ENCODE measurements around the gene RASGRP4.
"Not testable (repeated sequence)": the region's sequence is repeated elsewhere in the genome, so short reads cannot be mapped to it uniquely, and the experiment has no call there.

The RASGRP4 gene

GRCh38 chr19:38413416-38413815 lies 12.6 kb downstream of the RASGRP4 start:
- no peak for DNase-seq (ENCODE audit: low read depth in 1 of 2, low spot score in 1 of 2)
- H3K27ac ChIP-seq (replicated peaks): no peak overlapping the region
- TF ChIP-seq POLR2AphosphoS5 (IDR thresholded peaks at IDR 0.05; ENCODE audit: low read depth) (no peak), SPI1 (IDR thresholded peaks at IDR 0.05; ENCODE audit: borderline replicate concordance, low read depth) (no peak), GABPA (IDR thresholded peaks at IDR 0.05; ENCODE audit: low read depth) (no peak)
- TF ChIP-seq, protein P1, sequence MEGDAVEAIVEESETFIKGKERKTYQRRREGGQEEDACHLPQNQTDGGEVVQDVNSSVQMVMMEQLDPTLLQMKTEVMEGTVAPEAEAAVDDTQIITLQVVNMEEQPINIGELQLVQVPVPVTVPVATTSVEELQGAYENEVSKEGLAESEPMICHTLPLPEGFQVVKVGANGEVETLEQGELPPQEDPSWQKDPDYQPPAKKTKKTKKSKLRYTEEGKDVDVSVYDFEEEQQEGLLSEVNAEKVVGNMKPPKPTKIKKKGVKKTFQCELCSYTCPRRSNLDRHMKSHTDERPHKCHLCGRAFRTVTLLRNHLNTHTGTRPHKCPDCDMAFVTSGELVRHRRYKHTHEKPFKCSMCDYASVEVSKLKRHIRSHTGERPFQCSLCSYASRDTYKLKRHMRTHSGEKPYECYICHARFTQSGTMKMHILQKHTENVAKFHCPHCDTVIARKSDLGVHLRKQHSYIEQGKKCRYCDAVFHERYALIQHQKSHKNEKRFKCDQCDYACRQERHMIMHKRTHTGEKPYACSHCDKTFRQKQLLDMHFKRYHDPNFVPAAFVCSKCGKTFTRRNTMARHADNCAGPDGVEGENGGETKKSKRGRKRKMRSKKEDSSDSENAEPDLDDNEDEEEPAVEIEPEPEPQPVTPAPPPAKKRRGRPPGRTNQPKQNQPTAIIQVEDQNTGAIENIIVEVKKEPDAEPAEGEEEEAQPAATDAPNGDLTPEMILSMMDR (IDR thresholded peaks at IDR 0.05; ENCODE audit: insufficient read depth, low read length): no peak
- TF ChIP-seq, protein P2, sequence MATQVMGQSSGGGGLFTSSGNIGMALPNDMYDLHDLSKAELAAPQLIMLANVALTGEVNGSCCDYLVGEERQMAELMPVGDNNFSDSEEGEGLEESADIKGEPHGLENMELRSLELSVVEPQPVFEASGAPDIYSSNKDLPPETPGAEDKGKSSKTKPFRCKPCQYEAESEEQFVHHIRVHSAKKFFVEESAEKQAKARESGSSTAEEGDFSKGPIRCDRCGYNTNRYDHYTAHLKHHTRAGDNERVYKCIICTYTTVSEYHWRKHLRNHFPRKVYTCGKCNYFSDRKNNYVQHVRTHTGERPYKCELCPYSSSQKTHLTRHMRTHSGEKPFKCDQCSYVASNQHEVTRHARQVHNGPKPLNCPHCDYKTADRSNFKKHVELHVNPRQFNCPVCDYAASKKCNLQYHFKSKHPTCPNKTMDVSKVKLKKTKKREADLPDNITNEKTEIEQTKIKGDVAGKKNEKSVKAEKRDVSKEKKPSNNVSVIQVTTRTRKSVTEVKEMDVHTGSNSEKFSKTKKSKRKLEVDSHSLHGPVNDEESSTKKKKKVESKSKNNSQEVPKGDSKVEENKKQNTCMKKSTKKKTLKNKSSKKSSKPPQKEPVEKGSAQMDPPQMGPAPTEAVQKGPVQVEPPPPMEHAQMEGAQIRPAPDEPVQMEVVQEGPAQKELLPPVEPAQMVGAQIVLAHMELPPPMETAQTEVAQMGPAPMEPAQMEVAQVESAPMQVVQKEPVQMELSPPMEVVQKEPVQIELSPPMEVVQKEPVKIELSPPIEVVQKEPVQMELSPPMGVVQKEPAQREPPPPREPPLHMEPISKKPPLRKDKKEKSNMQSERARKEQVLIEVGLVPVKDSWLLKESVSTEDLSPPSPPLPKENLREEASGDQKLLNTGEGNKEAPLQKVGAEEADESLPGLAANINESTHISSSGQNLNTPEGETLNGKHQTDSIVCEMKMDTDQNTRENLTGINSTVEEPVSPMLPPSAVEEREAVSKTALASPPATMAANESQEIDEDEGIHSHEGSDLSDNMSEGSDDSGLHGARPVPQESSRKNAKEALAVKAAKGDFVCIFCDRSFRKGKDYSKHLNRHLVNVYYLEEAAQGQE (IDR thresholded peaks at IDR 0.05; ENCODE audit: insufficient replicate concordance, low read depth): no peak
- no peaks in the 10 kb centered on the region for H3K27me3 ChIP-seq (ENCODE audit: insufficient read depth, poor library complexity, severe bottlenecking)
- no peak overlapping the region for H3K4me3 ChIP-seq (replicated peaks; ENCODE audit: insufficient read depth, low read length)

DNA sequence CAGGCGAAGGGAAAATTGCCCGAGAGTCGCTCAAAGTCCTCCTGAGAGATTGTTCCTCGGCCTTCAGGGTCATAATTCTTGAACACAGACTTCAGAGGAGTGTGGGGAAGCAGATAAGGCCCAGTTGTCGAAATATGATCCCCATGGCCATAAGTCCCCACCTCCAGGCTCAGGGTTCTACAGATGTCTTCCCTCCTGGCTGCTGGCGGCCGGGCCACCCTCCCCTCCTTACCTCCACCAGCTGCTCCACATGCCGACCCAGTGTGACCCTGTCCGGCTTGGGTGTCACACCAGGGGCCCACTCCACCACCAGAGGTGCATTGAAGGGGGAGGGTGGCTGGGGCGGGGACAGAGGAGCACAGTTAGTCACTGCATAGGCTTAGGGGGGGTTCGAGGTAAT lies 13.1 kb downstream of the RASGRP4 start:
- Histone ChIP-seq H3K27me3 (ENCODE audit: insufficient read depth, poor library complexity, severe bottlenecking) (no peaks in the 10 kb centered on the region), H3K4me3 (replicated peaks; ENCODE audit: insufficient read depth, low read length) (no peak overlapping the region), H3K27ac (replicated peaks) (no peak overlapping the region)
- no peak for DNase-seq (ENCODE audit: low read depth in 1 of 2, low spot score in 1 of 2)
- TF ChIP-seq SPI1 (IDR thresholded peaks at IDR 0.05; ENCODE audit: borderline replicate concordance, low read depth) (no peak), POLR2AphosphoS5 (IDR thresholded peaks at IDR 0.05; ENCODE audit: low read depth) (no peak), GABPA (IDR thresholded peaks at IDR 0.05; ENCODE audit: low read depth) (no peak)
- TF ChIP-seq, protein P2 (IDR thresholded peaks at IDR 0.05; ENCODE audit: insufficient replicate concordance, low read depth): no peak
- TF ChIP-seq, protein P1 (IDR thresholded peaks at IDR 0.05; ENCODE audit: insufficient read depth, low read length): no peak

DNA sequence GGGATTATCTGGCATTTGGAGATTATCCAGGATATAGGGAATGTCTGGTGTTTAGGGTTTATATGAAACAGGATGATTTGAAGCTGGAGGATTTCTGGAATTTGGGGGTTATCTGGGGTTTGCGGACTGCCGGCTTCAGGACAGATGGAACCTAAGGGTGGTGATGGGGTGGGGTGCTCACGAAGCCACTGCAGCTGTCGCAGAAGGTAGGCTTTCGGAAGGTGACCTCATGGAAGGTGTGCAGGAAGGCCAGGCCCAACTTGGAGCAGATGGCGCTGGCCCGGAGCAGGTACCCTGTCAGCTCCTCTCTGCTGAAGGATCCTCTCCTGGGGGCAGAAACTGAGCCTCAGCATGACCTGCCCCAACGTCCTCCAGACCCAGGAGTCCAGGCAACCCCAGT lies 13.5 kb downstream of the RASGRP4 start:
- Histone ChIP-seq H3K27ac (replicated peaks) (no peak overlapping the region), H3K4me3 (replicated peaks; ENCODE audit: insufficient read depth, low read length) (no peak overlapping the region), H3K27me3 (ENCODE audit: insufficient read depth, poor library complexity, severe bottlenecking) (no peaks in the 10 kb centered on the region)
- TF ChIP-seq POLR2AphosphoS5 (IDR thresholded peaks at IDR 0.05; ENCODE audit: low read depth) (no peak), GABPA (IDR thresholded peaks at IDR 0.05; ENCODE audit: low read depth) (no peak)
- TF ChIP-seq, protein P1 (IDR thresholded peaks at IDR 0.05; ENCODE audit: insufficient read depth, low read length): no peak
- DNase-seq (ENCODE audit: low read depth in 1 of 2, low spot score in 1 of 2): no peak

DNA sequence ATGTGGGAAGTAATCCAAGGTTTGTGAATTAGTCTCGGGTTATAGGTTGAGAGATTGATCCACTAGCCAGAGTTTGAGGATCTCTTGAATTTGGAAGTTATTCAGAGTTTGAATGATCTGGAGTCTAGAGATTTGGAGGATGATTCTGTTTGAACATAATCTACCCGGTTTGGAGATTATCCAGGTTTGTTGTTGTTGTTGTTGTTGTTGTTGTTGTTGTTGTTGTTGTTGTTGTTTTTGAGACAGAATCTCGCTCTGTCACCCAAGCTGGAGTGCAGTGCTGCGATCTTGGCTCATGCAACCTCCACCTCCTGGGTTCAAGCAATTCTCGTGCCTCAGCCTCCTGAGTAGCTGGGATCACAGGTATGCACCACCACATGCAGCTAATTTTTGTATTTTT lies 14.1 kb downstream of the RASGRP4 start:
- H3K27me3 ChIP-seq (ENCODE audit: insufficient read depth, poor library complexity, severe bottlenecking); DNase-seq (ENCODE audit: low read depth in 1 of 2, low spot score in 1 of 2); H3K27ac ChIP-seq (replicated peaks); H3K4me3 ChIP-seq (replicated peaks; ENCODE audit: insufficient read depth, low read length): not testable (repeated sequence)
